ENCODE data around the gene LITAF.
"Not testable (repeated sequence)": the region's sequence is repeated elsewhere in the genome, so short reads cannot be mapped to it uniquely, and the experiment has no call there.

The LITAF gene

DNA sequence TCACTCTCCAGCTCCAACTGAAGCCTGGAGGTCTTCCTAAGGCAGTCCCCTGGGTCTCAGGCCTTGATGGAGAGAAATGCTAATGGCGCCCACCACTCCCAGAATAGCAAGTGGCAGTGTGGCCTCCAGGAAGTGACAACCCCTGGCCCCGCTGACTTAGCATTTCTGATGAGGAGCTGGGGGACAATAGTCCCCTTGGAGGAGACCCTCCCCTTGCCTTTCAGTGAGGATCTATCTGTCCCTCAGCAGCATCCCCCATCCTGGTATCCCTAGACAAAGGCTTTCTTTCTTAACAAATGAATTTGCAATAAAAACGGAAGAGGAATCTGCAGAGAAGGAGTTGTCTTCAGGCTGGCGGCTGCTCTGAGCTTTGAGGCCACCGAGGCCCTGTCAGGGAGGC lies 68.8 kb downstream of the LITAF start:
- no peak for DNase-seq (ENCODE audit: low read depth in 2 of 2)

DNA sequence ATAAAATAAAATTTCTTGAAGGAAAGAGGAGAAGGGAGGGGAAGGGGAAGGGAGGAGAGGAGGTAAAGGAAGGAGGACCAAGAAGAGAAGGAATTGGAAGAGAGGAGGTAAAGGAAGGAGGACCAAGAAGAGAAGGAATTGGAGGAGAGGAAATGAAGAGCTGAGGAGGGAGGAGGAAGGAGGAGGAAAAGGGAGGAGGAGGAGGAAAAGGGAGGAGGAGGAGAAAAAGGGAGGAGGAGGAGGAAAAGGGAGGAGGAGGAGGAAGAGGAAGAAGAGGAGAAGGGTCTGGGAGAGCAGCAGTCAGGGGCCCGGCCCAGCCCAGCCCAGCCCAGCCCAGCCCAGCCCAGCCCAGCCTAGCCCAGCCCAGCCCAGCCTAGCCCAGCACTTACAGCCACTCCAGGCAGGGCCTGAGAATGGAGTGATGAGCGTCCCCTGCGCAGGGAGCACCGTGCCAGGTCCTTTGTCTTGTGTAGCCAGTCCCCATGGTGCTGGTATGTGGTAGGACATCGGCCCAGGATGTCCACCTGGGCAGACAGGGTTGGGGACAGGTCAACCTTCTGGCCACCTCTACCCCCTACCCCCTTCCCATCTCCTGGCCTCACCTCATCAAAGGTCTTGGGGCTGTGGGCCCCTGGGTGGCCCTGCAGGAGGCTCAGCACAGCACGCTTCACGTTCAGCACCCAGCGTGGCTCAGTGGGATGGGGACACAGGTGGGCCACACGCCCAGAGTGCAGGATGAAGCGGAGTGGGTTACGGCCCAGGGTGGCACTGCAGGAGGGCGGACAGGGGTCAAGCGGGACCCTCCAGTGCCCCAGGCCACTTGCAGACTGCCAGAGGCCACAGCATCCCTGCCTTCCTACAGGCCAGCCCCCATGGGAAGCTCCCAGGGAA lies 70.9 kb downstream of the LITAF start:
- DNase-seq (ENCODE audit: low read depth in 2 of 2) = no peak

DNA sequence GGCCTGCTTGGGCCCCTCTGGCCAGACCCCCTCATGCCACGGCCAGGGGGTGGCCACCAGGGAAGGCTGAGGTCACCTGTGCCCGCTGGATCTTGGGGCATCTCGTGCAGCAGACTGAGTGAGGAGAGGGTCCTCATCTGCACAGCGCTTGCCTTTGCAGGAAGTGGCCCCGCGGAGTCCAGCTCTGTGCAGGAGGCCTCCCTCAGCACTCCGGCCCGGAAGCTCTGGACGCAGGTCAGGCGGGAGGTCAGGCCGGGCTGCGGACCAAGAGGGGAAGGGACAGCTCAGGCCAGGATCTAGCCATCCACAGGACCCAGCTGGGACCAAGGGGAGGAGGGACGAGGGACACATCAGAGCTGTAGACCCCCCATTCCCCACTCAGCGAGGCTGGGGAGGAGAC lies 72.4 kb downstream of the LITAF start:
- no peak for DNase-seq (ENCODE audit: low read depth in 2 of 2)

DNA sequence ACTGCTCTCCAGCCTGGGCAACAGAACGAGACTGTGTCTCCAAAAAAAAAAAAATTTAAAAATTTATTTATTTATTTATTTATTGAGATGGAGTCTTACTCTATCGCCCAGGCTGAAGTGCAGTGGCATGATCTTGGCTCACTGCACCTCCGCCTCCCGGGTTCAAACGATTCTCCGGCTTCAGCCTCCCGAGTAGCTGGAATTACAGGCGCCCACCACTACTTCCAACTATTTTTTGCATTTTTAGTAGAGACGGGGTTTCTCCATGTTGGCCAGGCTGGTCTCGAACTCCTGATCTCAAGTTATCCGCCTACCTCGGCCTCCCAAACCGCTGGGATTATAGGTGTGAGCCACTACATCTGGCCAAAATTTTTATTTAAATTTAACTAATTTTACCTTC lies 73.4 kb downstream of the LITAF start:
- DNase-seq (ENCODE audit: low read depth in 2 of 2) = not testable (repeated sequence)

DNA sequence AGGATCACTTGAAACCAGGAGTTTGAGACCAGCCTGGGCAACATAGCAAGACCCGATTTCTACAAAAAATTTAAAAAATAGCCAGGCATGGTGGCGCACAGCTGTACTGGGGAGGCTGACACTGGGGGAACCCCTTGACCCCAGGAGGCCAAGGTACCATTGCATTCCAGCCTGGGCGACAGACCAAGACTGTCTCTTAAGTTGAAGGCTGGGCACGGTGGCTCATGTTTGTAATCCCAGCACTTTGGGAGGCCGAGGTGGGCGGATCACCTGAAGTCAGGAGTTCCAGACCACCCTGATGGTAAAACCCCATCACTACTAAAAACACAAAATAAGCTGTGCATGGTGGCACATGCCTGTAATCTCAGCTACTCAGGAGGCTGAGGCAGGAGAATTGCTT lies 74.9 kb downstream of the LITAF start:
- no peak for DNase-seq (ENCODE audit: low read depth in 2 of 2)

DNA sequence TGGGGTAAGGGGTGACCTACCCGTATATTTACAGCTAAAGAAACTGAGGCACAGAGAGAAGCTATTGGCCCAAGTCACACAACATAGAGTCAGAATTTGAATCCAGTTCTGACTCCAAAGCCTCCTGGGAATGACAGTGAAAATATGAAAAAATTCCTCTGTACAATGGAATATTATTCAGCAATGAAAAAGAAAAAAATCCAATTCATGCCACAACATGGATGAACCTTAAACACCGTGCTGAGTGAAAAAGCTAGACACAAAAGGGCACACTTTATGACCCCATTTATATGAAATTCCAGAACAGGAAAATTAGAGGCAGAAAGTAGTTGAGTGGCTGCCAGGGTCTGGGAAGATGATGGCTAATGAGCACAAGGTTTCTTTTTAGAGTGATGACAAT lies 75.4 kb downstream of the LITAF start:
- no peak for DNase-seq (ENCODE audit: low read depth in 2 of 2)

DNA sequence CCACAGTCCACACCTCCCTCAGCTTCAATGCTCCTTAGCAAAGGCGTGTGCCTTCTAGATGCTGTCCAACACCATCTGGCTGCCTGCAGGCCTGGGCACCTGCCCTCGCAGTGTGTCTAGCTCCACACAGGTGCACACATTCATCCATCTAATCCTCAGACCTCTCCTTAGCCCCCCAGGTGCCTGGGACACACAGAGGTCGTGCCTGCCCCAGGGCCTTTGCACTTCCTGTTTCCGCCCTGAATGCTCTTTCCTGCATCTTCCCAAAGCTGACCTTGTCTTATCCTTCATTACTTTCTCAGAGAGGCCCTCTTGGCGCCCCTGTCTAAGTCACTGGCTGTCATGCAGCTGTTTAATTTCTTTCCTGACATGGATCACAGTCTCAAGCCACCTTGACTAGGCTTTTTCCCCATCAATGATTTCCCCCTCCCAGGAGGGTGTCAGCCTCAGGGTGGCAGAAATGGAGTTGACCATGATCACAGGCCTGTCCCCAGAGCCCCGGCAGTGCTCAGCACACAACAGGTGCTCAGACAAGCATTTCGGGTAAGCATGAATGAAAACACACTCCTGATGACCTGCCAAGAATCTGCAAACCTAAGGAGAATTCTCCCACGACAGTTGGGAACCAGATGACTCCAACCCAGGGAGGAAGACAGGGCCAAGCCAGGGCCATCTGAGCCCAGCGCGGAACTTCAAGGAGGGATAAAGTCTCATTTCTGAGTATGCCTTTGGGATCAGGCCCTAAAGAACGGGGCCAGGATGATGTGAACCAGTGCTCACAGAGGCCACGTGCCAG lies 76.3 kb downstream of the LITAF start:
- DNase-seq (ENCODE audit: low read depth in 2 of 2) = no peak

DNA sequence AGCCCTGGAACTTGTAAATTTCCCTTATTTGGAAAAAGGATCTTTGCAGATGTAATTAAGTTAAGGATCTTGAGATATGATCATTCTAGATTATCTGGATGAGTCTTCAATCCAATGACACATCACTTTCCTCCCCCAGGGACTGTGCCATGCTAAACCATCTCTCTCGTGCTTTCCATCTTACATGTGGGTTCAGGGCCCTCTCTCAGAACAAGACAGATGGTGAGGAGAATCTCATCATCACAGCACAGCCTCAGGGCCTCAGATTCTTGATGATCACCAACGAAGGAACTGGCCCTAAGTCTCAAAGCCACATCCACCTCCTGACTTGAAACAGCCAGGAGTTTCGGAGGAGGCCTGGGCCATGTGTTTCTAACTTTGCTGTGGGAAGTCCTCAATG lies 78.7 kb downstream of the LITAF start:
- DNase-seq (ENCODE audit: low read depth in 2 of 2) = no peak

DNA sequence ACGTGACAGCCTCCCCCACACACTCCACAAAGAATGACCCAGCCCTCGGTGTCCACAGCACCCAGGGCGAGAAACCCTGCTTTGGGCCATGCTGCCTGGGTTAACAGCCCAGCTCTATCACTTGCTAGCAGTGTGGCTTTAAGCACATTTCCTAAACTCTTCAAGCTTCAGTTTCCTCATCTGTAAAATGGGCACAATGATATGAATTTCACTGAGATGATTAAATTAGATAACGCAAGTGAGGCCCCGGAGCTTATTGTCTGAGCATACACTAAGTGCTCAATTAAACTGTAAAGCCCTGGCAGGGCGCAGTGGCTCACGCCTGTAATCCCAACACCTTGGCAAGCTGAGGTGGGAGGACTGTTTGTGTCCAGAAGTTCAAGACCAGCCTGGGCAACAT lies 79.4 kb downstream of the LITAF start:
- no peak for DNase-seq (ENCODE audit: low read depth in 2 of 2)

DNA sequence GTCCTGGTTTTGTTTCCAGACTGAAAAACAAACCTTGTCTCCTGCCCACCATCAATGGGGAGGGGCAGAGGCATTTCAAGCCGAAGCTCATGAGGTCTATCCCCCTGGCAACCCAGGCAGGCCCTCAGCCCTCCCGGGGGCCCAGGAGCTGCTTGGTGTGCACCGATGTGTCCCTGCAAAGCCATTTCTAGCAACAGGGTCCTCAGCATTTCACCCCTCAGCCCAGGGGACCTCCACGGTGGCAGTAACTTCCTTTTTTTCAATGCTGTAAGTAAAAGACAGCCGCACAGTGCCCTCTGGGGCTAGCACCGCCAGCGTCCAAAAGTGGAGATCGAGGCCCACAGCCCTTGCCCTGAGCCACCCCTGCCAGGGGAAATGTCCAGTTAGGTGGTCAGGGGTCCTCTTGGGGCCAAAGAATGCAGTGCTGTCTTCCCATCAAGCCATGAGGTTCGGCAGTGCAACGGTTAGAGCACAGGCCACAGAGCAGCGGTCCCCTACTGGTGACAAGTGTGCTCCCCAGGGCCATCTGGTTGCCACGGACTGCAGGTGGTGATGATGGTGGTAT lies 79.9 kb downstream of the LITAF start:
- no peak for DNase-seq (ENCODE audit: low read depth in 2 of 2)

DNA sequence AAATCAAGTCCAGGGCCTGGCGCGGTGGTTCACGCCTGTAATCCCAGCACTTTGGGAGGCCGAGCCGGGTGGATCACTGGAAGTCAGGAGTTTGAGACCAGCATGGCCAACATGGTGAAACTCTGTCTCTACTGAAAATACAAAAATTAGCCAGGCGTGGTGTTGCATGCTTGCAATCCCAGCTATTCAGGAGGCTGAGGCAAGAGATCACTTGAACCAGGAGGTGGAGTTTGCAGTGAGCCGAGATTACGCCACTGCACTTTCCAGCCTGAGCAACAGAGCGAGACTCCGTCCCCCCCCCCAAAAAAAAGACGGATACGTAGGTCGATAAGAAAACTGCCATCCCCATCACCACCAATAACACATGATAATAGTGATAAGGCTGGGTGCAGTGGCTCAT lies 82.5 kb downstream of the LITAF start:
- DNase-seq (ENCODE audit: low read depth in 2 of 2) = not testable (repeated sequence)

DNA sequence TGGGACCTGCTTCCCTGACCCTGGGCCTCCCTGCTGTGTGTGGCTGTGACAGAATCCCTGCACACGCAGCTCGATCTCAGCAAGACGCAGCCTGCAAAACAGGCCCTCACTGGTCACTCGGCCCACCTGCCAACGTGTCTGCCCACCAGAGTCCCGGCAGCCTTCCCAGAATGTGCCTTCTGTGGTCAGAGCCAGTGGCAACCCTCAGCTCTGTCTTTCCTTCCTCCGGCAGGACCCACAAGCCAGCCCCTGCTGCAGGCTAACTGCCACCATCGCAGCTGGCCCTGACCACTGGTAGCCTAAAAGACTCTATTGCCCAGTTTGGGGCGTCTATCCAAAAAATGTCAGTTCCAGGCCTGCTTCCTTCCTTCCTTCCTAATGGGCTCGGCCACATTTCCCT lies 83.2 kb downstream of the LITAF start:
- DNase-seq (ENCODE audit: low read depth in 2 of 2) = no peak

DNA sequence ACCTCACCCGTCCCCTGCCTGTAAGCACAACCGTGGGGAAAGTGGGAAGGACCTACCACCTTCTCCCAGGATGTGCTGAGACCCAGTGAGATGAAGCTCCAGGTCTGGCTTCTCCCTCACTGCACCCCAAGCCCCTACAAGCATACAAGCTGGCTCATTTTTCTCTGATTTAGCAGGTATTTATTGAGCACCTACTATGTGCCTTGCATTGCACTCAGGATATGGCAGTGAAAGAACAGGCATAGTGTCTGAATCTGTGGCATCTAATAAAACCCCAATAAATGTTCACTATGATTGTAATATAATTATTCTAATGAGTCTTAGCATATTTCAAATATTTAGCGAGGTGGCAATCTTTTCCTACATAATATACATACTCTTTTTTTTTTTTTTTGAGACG lies 84.5 kb downstream of the LITAF start:
- DNase-seq (ENCODE audit: low read depth in 2 of 2) = no peak

DNA sequence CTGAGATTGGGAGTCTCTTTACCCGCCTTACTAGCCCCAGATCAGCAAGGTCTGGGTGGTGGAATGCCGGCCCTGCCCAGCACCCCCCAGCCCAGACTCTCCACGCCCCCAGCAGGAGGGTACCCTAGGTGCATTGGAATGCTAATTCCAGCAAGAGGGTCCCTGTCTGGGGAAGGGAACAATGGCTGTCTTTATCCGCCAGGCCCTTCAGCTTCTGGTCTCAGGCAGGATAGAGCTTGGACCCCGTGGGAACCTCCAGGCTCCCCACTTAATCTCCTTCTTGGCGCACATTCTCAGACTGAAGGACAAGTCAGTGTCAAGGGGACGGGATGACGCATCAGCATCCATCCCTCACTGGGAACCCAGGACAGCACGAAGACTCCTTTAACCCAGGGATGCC lies 85.1 kb downstream of the LITAF start:
- DNase-seq (ENCODE audit: low read depth in 2 of 2) = no peak

DNA sequence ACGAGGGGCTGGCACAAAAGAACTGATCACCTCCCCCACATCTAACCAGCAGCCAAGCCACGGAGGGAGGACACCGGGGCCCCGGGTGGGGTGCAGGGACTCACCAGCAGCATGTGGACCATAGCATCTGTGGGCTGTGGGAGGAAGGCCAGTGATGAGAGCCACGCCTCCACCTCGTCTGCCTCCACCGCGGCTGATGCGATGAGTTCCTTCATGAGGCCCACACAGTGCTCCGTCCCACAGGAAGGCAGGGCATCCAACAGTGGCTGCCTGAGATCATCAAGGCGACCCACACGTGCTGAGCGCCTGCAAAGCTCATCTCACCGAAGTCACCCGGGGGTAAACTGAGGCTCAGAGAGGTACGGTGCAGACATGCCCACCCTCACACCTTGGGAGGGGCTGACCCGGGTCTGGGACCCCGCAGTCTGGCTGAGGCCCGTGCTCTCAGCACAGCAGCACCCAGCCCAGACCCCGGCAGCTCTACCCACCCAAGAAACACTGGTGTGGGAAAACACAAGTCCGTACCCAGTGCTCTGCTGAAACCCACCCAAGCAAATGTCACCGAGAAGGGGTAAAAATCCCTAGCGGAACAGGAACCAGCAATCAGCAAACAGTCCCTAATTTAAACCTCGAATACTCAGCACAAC lies 85.9 kb downstream of the LITAF start:
- DNase-seq (ENCODE audit: low read depth in 2 of 2) = no peak

DNA sequence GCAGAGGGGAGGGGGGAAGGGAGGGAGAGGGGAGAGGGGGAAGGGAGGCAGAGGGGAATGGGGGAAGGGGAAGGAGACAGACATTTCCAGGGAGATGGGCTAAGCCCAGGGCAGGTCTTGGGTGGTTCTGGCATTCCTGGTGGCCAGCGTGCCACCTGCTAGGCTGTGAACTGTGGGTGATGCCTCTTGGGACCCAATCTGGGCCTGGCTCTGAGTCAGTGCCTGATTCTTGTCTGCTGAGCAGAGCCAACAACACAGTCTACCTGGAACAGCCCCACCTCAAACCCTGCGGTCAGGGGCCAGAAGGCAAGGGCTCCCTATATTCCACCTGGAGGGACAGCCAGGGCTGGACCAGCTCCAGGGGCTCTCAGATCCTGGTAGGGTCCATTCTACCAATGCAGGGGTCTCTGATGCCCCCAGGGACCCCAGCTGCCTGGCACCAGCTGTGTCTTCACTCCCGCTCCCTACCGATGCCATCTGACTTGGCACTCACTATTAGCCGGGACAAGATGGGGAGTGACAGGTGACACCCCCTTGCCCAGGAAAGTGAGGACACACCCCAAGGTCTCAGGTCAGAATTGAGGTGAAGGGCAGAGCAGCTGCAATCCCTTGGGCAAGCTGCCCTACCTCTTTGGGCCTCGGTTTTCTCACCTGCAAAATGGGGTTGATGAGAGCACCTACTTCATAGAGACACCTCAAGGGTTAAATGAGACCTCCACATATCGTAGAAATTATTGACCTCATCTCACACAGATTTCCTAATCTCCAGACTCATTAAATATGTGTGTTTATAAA lies 87.2 kb downstream of the LITAF start:
- DNase-seq (ENCODE audit: low read depth in 2 of 2) = no peak

DNA sequence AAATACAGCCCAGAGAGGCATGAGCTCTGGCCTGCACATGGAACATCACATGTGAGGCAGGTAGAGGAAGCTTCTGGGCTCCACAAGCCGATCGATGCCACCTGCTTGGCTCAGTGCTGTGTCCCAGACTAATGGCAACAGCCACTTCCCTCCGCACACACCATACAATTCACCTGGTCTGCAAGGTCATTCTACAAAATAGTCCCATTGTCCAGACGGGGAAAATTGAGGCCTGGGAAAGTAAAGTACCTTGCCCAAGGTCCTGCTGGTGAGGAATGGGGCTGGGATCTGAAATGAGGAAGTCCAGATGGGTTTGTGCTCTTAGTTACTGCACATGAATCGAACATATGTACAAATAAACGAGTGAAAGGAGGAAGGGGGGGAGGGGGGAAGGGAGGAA lies 88.0 kb downstream of the LITAF start:
- DNase-seq (ENCODE audit: low read depth in 2 of 2) = no peak

DNA sequence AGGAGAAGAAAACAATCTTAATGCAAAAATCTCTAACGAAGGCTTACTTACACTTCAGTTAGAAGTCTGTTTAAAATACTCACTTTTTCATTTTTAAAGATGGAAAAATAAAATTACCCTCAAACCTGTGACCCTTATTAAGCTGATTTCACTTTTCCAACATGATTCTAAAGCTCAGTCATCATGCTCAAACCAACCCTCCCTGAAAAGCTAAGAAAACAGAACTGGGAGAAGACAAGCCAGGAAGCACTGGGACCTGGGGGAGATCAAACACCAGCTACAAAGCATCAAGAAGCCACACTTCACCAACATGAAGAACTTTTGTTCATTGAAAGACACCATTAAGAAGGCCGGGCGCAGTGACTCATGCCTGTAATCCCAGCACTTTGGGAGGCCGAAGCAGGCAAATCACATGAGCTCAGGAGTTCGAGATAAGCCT lies 88.8 kb downstream of the LITAF start:
- DNase-seq (ENCODE audit: low read depth in 2 of 2) = no peak
